Osteoblast (primary cell): ENCODE measurements around the gene C9orf43. TPM values are rescaled to one million over a fixed set of nuclear protein-coding genes. Genes with fewer than 3 reads are reported as not detected.

Experiments
- DNase-seq: peaks from one replicate; pipeline ENCODE4 v3.0.0; 2011; ENCODE audit warnings: low spot score, mixed read lengths; ENCODE audit not compliant: insufficient read length; ENCODE audit errors: missing footprints
- H2AFZ ChIP-seq: 2 replicates; pipeline ENCODE4 v1.6.0; 2011; ENCODE audit warnings: mild to moderate bottlenecking, low read length
- H3K27ac ChIP-seq: 2 replicates; pipeline ENCODE4 v1.5.1; 2011; ENCODE audit warnings: mild to moderate bottlenecking, low read depth, low read length, moderate library complexity
- H3K27me3 ChIP-seq: 2 replicates; pipeline ENCODE4 v1.6.0; 2012; ENCODE audit warnings: mild to moderate bottlenecking, control low read depth, inconsistent platforms, low read length, moderate library complexity; ENCODE audit not compliant: insufficient read depth
- H3K36me3 ChIP-seq: 2 replicates; pipeline ENCODE4 v1.5.1; 2011; ENCODE audit warnings: mild to moderate bottlenecking, low read length, control low read depth, moderate library complexity; ENCODE audit not compliant: insufficient read depth
- H3K4me1 ChIP-seq: 2 replicates; pipeline ENCODE4 v1.5.1; 2011; ENCODE audit warnings: mild to moderate bottlenecking, low read length, control low read depth, moderate library complexity; ENCODE audit not compliant: insufficient read depth
- H3K4me2 ChIP-seq: 2 replicates; pipeline ENCODE4 v1.6.0; 2011; ENCODE audit warnings: mild to moderate bottlenecking, low read length; ENCODE audit not compliant: insufficient read depth
- H3K4me3 ChIP-seq: fragments of 200-600 bp; sonication (generic); 3 replicates; pipeline ENCODE4 v1.5.1; 2012; ENCODE audit warnings: mild to moderate bottlenecking, low read length, inconsistent platforms; ENCODE audit not compliant: insufficient read depth
- H3K79me2 ChIP-seq: 2 replicates; pipeline ENCODE4 v1.6.0; 2012; ENCODE audit warnings: mild to moderate bottlenecking, low read length, control low read depth, inconsistent platforms; ENCODE audit not compliant: insufficient read depth
- H3K9me3 ChIP-seq: 2 replicates; pipeline ENCODE4 v1.5.1; 2011; ENCODE audit warnings: low read depth, low read length, control low read depth
- H4K20me1 ChIP-seq: 2 replicates; pipeline ENCODE4 v1.6.0; 2012; ENCODE audit warnings: mild to moderate bottlenecking, low read length, control low read depth; ENCODE audit not compliant: insufficient read depth
- CTCF ChIP-seq: IDR thresholded peaks from 2 replicates; pipeline ENCODE4 v1.5.1; 2011; ENCODE audit warnings: mild to moderate bottlenecking, low read depth, low read length, moderate library complexity; ENCODE audit errors: extremely low read depth
- total RNA-seq: library from RNA; depleted of rRNA; stranded (reverse); fragments of >200 nt; gene quantifications from 2 replicates; pipeline ENCODE4 v1.2.3, GENCODE V29; 2012

The C9orf43 gene
- total RNA-seq, 1 donor = 0.36 TPM

DNA sequence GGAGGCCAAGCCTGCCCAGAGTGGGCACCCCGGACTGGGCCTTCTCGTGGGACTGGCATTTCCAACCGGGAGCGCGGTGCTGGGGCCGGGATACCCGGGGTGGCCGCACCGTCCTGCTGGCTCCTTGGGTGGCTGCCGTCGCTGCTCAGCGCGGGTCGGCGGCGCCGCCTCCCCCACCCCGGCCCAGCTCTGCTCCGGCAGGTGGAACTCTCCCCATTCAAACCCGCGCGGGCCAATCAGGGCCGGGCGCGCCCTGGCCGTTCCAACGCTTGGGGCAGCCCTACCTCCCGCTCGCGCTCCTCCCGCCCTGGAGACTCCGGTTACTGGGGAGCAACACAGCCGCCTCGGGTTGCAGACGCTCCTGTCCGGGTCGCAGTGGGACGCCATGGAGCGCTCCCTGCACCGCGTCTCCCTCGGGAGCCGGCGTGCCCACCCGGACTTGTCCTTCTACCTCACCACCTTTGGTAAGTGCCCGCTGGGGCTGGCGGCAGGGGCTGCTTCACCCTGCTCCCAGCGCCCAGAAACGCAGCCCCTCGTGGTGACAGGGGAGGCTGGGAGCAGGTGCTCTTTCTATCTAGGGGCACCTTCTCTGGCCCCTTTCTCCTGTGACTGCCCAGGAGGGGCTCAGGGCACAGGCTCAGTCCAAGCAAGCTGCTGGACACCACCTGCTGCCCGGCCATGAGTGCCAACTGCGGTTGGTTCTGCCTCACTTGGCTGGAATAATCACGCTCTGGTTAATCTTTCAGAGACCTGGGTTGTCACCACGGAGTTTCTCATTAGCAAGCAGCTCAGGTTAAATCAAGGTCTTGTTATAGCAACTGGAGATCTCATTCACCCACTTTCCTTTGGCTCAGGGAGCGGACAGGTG lies 53.1 kb downstream of the C9orf43 start, which contains the start of gene RGS3:
Gene RGS3 (plus strand): TSS at position 310 of the 868 bp plus-strand sequence. CDS start 76 bp downstream, at position 386.
- peak; percentile 76 for DNase-seq
- peak within 1 kb of the TSS; percentile 64 for H3K4me3 ChIP-seq
- peak within 1 kb of the TSS; percentile 74 for H3K4me2 ChIP-seq
- no peaks in the 10 kb centered on the region for H3K79me2 ChIP-seq
- H2AFZ ChIP-seq = peak within 1 kb of the TSS; percentile 59
- no peaks in the 10 kb centered on the region for H3K4me1 ChIP-seq
- H3K27ac ChIP-seq = no peak within 1 kb of the TSS
- no peaks in the 10 kb centered on the region for H3K9me3 ChIP-seq
- H3K27me3 ChIP-seq = peaks cover 8% of the 10 kb centered on the region
- no peak for TF ChIP-seq CTCF
- H4K20me1 ChIP-seq = no peaks in the 10 kb centered on the region
- no peaks in the 10 kb centered on the region for H3K36me3 ChIP-seq

GRCh38 chr9:113464286-113464660 lies 53.7 kb downstream of the C9orf43 start:
- H3K27ac ChIP-seq = no peak overlapping the region
- no peak overlapping the region for H3K4me3 ChIP-seq
- peaks cover 8% of the 10 kb centered on the region for H3K27me3 ChIP-seq
- no peak for TF ChIP-seq CTCF
- no peaks in the 10 kb centered on the region for H3K4me1 ChIP-seq
- no peaks in the 10 kb centered on the region for H3K36me3 ChIP-seq
- no peak overlapping the region for H2AFZ ChIP-seq
- H4K20me1 ChIP-seq = no peaks in the 10 kb centered on the region
- H3K79me2 ChIP-seq = no peaks in the 10 kb centered on the region
- peak overlapping the region; percentile 74 for H3K4me2 ChIP-seq
- peak; percentile 59 for DNase-seq
- no peaks in the 10 kb centered on the region for H3K9me3 ChIP-seq

DNA sequence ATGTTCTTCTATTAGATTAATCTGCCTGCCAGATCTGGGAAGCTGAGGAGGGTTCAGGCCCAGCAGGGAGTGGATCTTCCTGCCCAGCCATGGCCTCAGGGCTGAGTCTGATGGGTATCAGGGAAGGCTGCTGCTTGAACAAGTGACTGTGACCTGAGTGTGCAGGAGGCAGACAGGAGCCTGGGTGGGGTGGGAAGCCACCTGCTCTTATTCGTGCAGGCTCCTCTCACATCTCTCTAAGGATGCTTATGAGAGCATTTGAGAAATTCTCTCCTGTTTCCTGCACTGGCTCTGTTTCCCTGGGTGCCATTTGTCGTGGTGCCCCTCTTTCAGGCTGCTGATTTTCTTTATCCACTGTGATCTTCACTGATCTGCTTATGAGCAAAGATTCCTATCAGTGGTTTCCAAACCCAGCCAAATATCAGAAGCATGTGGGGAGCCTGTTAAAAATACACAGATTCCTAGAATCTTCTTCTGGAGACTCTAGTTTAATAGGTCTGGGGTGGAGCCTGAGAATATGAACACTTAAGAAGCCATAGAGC lies 55.1 kb downstream of the C9orf43 start:
- Histone ChIP-seq H3K4me3 (no peak overlapping the region), H3K79me2 (no peaks in the 10 kb centered on the region), H3K9me3 (no peaks in the 10 kb centered on the region), H3K4me2 (no peak overlapping the region), H3K27me3 (peaks cover 8% of the 10 kb centered on the region), H3K36me3 (no peaks in the 10 kb centered on the region), H3K4me1 (no peaks in the 10 kb centered on the region), H3K27ac (no peak overlapping the region), H2AFZ (no peak overlapping the region), H4K20me1 (no peaks in the 10 kb centered on the region)
- DNase-seq = no peak
- no peak for TF ChIP-seq CTCF

GRCh38 chr9:113467183-113467582 lies 56.6 kb downstream of the C9orf43 start:
- Histone ChIP-seq H3K79me2 (no peaks in the 10 kb centered on the region), H3K4me2 (no peak overlapping the region), H4K20me1 (no peaks in the 10 kb centered on the region), H3K27ac (no peak overlapping the region), H3K4me3 (no peak overlapping the region), H2AFZ (no peak overlapping the region), H3K36me3 (no peaks in the 10 kb centered on the region), H3K9me3 (no peaks in the 10 kb centered on the region), H3K4me1 (no peaks in the 10 kb centered on the region), H3K27me3 (peaks cover 8% of the 10 kb centered on the region)
- TF ChIP-seq CTCF = no peak
- DNase-seq = no peak
